ENCODE measurements around the gene BAIAP2.

Gene BAIAP2, protein sequence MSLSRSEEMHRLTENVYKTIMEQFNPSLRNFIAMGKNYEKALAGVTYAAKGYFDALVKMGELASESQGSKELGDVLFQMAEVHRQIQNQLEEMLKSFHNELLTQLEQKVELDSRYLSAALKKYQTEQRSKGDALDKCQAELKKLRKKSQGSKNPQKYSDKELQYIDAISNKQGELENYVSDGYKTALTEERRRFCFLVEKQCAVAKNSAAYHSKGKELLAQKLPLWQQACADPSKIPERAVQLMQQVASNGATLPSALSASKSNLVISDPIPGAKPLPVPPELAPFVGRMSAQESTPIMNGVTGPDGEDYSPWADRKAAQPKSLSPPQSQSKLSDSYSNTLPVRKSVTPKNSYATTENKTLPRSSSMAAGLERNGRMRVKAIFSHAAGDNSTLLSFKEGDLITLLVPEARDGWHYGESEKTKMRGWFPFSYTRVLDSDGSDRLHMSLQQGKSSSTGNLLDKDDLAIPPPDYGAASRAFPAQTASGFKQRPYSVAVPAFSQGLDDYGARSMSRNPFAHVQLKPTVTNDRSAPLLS

DNA sequence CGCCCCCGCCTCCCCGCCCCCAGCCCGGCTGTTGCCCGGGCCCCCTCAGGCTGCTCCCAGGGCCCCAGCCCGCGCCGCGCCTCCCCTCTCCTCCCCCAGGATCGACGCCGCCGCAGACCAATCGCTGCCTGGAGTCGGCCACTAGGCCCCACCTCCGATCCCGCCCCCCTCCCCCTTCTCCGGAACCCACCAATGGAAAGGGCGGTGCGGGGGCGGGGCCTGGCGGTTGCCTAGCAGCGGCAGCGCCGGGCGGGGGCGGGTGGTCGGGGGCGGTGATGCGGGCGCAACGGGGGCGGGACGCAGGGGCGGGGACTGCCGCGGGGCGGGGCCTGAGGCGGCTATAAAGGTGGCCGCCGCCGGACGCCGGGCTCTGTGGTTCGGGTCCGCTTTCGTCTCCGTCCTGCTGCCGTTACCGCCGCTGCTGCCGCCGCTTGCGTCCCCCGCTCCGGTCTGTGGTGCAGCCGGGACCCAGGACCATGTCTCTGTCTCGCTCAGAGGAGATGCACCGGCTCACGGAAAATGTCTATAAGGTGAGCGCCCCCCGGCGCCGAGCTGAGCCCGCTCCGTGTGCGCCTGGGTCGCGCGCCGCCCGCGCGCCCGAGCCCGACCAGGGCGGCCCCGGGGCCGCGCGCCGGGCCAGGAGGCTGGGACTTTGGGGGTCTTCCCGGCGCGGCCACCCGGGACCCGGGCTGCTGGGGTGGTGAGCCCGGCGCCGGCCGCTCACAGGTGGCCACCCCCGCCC lies at the start of gene BAIAP2:
Gene BAIAP2, plus strand, starts transcription at position 373 of the 742 bp plus-strand sequence. Its CDS starts 104 bp downstream, at position 477.
- peak; percentile 65 for DNase-seq (ENCODE audit: low read depth)
- peak within 1 kb of the TSS; percentile 90 for H3K4me3 ChIP-seq (ENCODE audit: low read depth, low read length)
- TF ChIP-seq, protein P1, sequence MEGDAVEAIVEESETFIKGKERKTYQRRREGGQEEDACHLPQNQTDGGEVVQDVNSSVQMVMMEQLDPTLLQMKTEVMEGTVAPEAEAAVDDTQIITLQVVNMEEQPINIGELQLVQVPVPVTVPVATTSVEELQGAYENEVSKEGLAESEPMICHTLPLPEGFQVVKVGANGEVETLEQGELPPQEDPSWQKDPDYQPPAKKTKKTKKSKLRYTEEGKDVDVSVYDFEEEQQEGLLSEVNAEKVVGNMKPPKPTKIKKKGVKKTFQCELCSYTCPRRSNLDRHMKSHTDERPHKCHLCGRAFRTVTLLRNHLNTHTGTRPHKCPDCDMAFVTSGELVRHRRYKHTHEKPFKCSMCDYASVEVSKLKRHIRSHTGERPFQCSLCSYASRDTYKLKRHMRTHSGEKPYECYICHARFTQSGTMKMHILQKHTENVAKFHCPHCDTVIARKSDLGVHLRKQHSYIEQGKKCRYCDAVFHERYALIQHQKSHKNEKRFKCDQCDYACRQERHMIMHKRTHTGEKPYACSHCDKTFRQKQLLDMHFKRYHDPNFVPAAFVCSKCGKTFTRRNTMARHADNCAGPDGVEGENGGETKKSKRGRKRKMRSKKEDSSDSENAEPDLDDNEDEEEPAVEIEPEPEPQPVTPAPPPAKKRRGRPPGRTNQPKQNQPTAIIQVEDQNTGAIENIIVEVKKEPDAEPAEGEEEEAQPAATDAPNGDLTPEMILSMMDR (IDR thresholded peaks at IDR 0.05; ENCODE audit: control insufficient read depth, extremely low read depth, insufficient read depth) = no peak

DNA sequence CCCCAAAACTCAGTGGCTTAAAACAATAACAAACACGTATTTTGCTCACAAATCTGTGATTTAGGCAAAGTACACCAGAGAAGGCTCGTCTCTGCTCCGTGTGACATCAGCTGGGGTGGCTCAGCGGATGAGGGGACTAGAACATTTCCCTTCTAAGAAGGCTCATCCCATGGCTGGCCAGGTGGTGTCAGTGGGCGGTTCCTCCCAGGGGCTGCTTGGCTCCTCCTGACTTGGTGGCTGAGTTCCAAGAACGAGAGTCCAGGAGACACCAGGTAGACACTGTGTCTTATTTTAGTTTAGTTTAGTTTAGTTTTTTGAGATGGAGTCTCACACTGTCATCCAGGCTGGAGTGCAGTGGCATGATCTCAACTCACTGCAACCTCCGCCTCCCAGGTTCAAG lies 48.9 kb upstream of the BAIAP2 start:
- DNase-seq (ENCODE audit: low read depth) = no peak
- TF ChIP-seq, protein P1 (IDR thresholded peaks at IDR 0.05; ENCODE audit: control insufficient read depth, extremely low read depth, insufficient read depth) = no peak
- H3K4me3 ChIP-seq (ENCODE audit: low read depth, low read length) = no peak overlapping the region

DNA sequence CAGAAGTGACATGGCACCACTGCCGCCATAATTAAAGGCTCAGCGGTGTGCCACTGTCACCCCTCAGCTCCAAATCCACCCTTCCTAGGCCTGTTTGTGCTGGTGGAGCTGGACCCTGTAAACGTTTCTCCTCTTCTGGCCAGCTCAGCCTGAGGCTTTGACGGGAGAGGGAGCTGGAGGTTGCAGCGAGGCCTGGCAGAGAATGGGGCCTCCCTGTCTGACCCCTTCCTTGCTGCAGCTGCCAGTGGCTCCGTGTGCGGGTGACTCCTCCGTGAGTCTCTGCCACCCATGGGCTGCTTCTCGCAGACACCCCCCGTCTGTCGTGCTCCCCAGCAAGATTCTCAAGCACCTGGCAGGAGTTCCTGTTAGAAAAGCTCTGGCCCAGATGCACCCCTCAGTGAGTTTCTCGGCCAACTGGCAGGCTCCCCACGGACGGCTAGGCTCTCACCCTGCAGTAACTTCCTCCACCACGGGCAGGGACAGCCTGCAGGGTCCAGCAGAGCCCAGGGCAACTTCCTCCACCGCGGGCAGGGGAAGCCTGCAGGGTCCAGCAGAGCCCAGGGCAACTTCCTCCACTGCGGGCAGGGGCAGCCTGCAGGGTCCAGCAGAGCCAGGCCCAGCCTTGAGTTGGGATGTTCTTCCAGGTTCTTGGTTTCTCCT lies 48.0 kb upstream of the BAIAP2 start:
- TF ChIP-seq, protein P1 (IDR thresholded peaks at IDR 0.05; ENCODE audit: control insufficient read depth, extremely low read depth, insufficient read depth) = no peak
- no peak for DNase-seq (ENCODE audit: low read depth)
- H3K4me3 ChIP-seq (ENCODE audit: low read depth, low read length) = no peak overlapping the region

DNA sequence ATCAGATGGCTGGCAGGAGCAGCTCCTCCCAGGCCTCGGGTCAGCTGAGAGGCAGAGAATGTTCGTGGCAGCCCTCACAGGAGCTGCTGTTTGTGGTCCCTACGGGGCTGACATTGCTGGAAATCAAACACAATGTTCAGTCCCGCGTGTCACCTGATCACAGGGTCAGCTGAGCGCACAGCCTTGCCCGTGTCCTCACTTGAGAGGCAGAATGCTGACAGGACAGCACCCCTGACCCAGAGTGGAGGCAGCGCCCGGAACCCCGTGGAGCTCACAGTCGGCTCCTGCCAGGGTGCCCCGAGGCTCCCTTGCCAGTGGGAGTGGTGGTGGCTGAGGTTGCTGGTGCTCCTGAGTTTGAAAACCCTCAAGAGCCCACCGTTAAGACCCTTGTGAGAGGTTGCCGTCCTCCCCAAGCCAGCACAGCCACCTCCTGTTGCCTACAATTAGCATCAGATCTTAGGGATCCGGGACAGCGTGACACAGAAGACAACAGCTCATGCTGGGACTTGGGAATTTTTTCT lies 47.0 kb upstream of the BAIAP2 start:
- no peak for DNase-seq (ENCODE audit: low read depth)
- H3K4me3 ChIP-seq (ENCODE audit: low read depth, low read length) = no peak overlapping the region
- TF ChIP-seq, protein P1 (IDR thresholded peaks at IDR 0.05; ENCODE audit: control insufficient read depth, extremely low read depth, insufficient read depth) = no peak

DNA sequence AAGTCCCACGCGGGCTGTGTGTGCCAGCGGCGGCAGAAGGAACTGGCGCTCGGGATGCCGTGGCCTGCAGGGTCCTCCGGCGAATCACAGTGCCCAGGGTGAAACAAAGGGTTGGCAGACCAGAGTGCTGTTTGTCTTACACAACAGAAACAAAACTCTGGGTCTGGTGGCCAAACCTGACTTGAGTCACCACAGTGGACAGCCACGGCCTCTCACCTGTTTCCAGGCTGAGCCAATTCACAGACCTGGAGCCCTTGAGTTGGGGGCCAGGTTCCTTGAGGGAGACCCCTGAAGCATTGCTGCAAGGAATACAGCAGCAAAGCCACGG lies 45.4 kb upstream of the BAIAP2 start:
- TF ChIP-seq, protein P1 (IDR thresholded peaks at IDR 0.05; ENCODE audit: control insufficient read depth, extremely low read depth, insufficient read depth) = no peak
- no peak overlapping the region for H3K4me3 ChIP-seq (ENCODE audit: low read depth, low read length)
- no peak for DNase-seq (ENCODE audit: low read depth)

DNA sequence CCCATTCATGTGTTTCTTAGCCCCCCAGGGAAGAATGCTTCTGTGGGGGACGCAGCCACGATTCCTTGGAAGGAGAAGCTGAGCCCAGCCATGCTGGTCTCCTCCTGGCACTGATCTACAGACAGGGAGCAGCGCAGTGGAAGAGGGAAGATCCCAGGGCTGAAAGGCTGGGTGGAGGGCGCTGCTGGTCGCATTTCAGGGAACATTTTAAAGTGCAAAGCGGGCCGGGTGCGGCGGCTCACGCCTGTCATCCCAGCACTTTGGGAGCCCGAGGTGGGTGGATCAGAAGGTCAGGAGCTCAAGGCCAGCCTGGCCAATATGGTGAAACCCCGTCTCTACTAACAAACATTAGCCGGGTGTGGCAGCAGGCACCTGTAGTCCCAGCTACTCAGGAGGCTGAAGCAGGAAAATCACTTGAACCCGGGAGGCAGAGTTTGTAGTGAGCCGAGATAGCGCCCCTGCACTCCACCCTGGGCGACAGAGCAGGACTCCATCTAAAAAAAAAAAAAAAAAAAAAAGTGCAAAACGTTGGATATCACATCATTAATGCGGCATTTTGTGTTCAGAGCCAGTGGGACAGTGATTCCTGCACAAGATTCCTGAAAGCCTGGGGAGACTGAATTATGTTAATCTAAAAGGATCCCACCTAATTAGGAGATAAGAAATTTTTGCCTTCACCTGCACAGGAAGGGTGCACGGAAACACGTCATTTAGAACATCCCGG lies 43.9 kb upstream of the BAIAP2 start:
- no peak for DNase-seq (ENCODE audit: low read depth)
- TF ChIP-seq, protein P1 (IDR thresholded peaks at IDR 0.05; ENCODE audit: control insufficient read depth, extremely low read depth, insufficient read depth) = no peak
- H3K4me3 ChIP-seq (ENCODE audit: low read depth, low read length) = peak overlapping the region; percentile 63

Data from LNCaP clone FGC (cell line).